ENCODE measurements around the gene ARHGAP28.

DNA sequence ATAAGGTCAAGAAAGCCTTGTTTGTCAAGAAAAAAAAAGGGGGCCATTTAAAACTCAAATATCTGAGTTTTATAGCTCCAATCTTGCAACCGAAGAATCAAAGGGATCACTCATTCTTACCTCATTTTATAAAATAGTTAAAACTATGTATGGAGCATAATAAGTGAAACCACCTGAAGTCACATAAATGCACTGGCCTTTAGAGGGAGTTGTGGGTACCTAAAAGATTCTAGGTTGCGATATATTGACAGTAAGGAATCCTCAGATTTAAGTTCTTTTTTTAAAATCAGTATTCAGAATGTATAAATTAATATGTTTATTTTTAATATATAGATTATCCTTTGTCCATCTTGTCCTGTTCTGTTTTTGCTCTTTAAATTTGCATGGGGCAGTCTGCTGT, 3.4 kb downstream of the ARHGAP28 start:
- TF ChIP-seq SUZ12 (IDR thresholded peaks at IDR 0.05; ENCODE audit: unreplicated experiment) = no peak
- no peak for TF ChIP-seq POLR2AphosphoS2 (IDR thresholded peaks at IDR 0.05; ENCODE audit: low read depth, low read length)
- TF ChIP-seq, protein P1, sequence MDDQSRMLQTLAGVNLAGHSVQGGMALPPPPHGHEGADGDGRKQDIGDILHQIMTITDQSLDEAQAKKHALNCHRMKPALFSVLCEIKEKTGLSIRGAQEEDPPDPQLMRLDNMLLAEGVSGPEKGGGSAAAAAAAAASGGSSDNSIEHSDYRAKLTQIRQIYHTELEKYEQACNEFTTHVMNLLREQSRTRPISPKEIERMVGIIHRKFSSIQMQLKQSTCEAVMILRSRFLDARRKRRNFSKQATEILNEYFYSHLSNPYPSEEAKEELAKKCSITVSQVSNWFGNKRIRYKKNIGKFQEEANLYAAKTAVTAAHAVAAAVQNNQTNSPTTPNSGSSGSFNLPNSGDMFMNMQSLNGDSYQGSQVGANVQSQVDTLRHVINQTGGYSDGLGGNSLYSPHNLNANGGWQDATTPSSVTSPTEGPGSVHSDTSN (IDR thresholded peaks at IDR 0.05; ENCODE audit: insufficient replicate concordance, low read depth, low read length) = no peak
